H9 (cell line): ENCODE results near the gene CLIC1. TPM values are rescaled to one million over a fixed set of nuclear protein-coding genes. Genes with fewer than 3 reads are reported as not detected.

Source experiments
- DNase-seq: peaks from one replicate; pipeline ENCODE4 v3.0.0-alpha.2; 2017
- H2AFZ ChIP-seq: one replicate; pipeline ENCODE4 v1.6.1; 2013; ENCODE audit warnings: mild to moderate bottlenecking, low read length, control low read depth, moderate library complexity
- H2AK5ac ChIP-seq: 2 replicates; pipeline ENCODE4 v1.6.1; 2013; ENCODE audit warnings: low read length, control low read depth, mixed read lengths; ENCODE audit not compliant: insufficient read length
- H2BK120ac ChIP-seq: one replicate; pipeline ENCODE4 v1.6.1; 2013; ENCODE audit warnings: low read depth, mild to moderate bottlenecking, low read length, control low read depth, inconsistent platforms; ENCODE audit not compliant: poor library complexity, severe bottlenecking
- H2BK12ac ChIP-seq: 2 replicates; pipeline ENCODE4 v1.6.1; 2013; ENCODE audit warnings: low read length, control low read depth, mixed read lengths, low read depth; ENCODE audit not compliant: insufficient read length
- H2BK15ac ChIP-seq: 2 replicates; pipeline ENCODE4 v1.6.1; 2013; ENCODE audit warnings: low read depth, low read length, control low read depth
- H2BK20ac ChIP-seq: one replicate; pipeline ENCODE4 v1.6.1; 2013; ENCODE audit warnings: low read depth, mild to moderate bottlenecking, low read length, control low read depth, inconsistent platforms; ENCODE audit not compliant: poor library complexity, severe bottlenecking
- H2BK5ac ChIP-seq: 2 replicates; pipeline ENCODE4 v1.6.1; 2013; ENCODE audit warnings: low read length, control low read depth, mixed read lengths; ENCODE audit not compliant: insufficient read length
- H3K14ac ChIP-seq: 2 replicates; pipeline ENCODE4 v1.6.1; 2013; ENCODE audit warnings: low read length, control low read depth; ENCODE audit not compliant: insufficient read depth
- H3K18ac ChIP-seq: 2 replicates; pipeline ENCODE4 v1.6.1; 2013; ENCODE audit warnings: low read depth, mild to moderate bottlenecking, mixed read lengths, low read length, control low read depth; ENCODE audit not compliant: insufficient read length
- H3K23ac ChIP-seq: 2 replicates; pipeline ENCODE4 v1.6.1; 2013; ENCODE audit warnings: low read length, control low read depth, mixed read lengths, low read depth; ENCODE audit not compliant: insufficient read length
- H3K23me2 ChIP-seq: 2 replicates; pipeline ENCODE4 v1.6.1; 2013; ENCODE audit warnings: low read depth, mild to moderate bottlenecking, mixed read lengths, low read length, control low read depth; ENCODE audit not compliant: insufficient read length, poor library complexity, severe bottlenecking
- H3K27ac ChIP-seq: 2 replicates; pipeline ENCODE4 v1.5.1; 2013; ENCODE audit warnings: low read length, control low read depth, mixed read lengths, low read depth; ENCODE audit not compliant: insufficient read length
- H3K27me3 ChIP-seq: 2 replicates; pipeline ENCODE4 v1.6.1; 2013; ENCODE audit warnings: low read length, control low read depth, inconsistent platforms; ENCODE audit not compliant: insufficient read depth
- H3K4ac ChIP-seq: 2 replicates; pipeline ENCODE4 v1.6.1; 2013; ENCODE audit warnings: low read depth, mild to moderate bottlenecking, control low read depth, inconsistent platforms, low read length, moderate library complexity
- H3K4me1 ChIP-seq: 2 replicates; pipeline ENCODE4 v1.6.1; 2013; ENCODE audit warnings: low read length, control low read depth, inconsistent platforms; ENCODE audit not compliant: insufficient read depth
- H3K4me2 ChIP-seq: 2 replicates; pipeline ENCODE4 v1.6.1; 2013; ENCODE audit warnings: low read length, control low read depth, mixed read lengths; ENCODE audit not compliant: insufficient read length, insufficient read depth
- H3K56ac ChIP-seq: 2 replicates; pipeline ENCODE4 v1.6.1; 2013; ENCODE audit warnings: low read depth, mild to moderate bottlenecking, mixed read lengths, low read length, control low read depth; ENCODE audit not compliant: insufficient read length
- H3K79me1 ChIP-seq: 2 replicates; pipeline ENCODE4 v1.6.1; 2013; ENCODE audit warnings: low read depth, mild to moderate bottlenecking, moderate library complexity, low read length, control low read depth, inconsistent platforms; ENCODE audit not compliant: insufficient read depth, poor library complexity, severe bottlenecking
- H3K79me2 ChIP-seq: 2 replicates; pipeline ENCODE4 v1.6.1; 2013; ENCODE audit warnings: low read length, control low read depth, inconsistent platforms; ENCODE audit not compliant: insufficient read depth
- H3K9ac ChIP-seq: 2 replicates; pipeline ENCODE4 v1.6.1; 2013; ENCODE audit warnings: low read length, control low read depth, mixed read lengths; ENCODE audit not compliant: insufficient read length; ENCODE audit errors: extremely low read depth
- H3K9me3 ChIP-seq: one replicate; pipeline ENCODE4 v1.6.1; 2013; ENCODE audit warnings: low read depth, low read length, inconsistent platforms; ENCODE audit not compliant: control insufficient read depth
- H3T11ph ChIP-seq: one replicate; pipeline ENCODE4 v1.6.1; 2013; ENCODE audit warnings: mild to moderate bottlenecking, low read length, control low read depth, inconsistent platforms
- H4K20me1 ChIP-seq: one replicate; pipeline ENCODE4 v1.6.1; 2013; ENCODE audit not compliant: control insufficient read depth, insufficient read length, insufficient read depth
- H4K5ac ChIP-seq: 2 replicates; pipeline ENCODE4 v1.6.1; 2013; ENCODE audit warnings: low read depth, mild to moderate bottlenecking, mixed read lengths, low read length, control low read depth; ENCODE audit not compliant: insufficient read length
- H4K8ac ChIP-seq: replicated peaks from 2 replicates; pipeline ENCODE4 v1.6.1; 2013; ENCODE audit warnings: low read length, control low read depth, mixed read lengths, low read depth; ENCODE audit not compliant: insufficient read length
- H4K91ac ChIP-seq: 2 replicates; pipeline ENCODE4 v1.6.1; 2013; ENCODE audit warnings: low read depth, mild to moderate bottlenecking, moderate library complexity, mixed read lengths, low read length, control low read depth; ENCODE audit not compliant: insufficient read length
- H3K27ac Mint-ChIP-seq, 3 experiments: 2 replicates in 2 of 3; 3 replicates in 1 of 3; pipeline ENCODE4 v1.8.0; 2020 to 2021; ENCODE audit warnings: mixed read lengths in 3 of 3, mild to moderate bottlenecking in 1 of 3, moderate library complexity in 1 of 3
- H3K27me3 Mint-ChIP-seq: 2 replicates; pipeline ENCODE4 v1.8.0; 2021; ENCODE audit warnings: low read depth, mild to moderate bottlenecking, moderate library complexity, mixed read lengths
- H3K36me3 Mint-ChIP-seq, 3 experiments: 2 replicates in 2 of 3; 3 replicates in 1 of 3; pipeline ENCODE4 v1.8.0; 2020 to 2021; ENCODE audit warnings: low read depth in 3 of 3, mixed read lengths in 3 of 3; ENCODE audit not compliant: insufficient read depth in 1 of 3
- H3K4me1 Mint-ChIP-seq, 2 experiments: 2 replicates each; pipeline ENCODE4 v1.8.0; 2020; ENCODE audit warnings: mixed read lengths in 2 of 2
- H3K4me3 Mint-ChIP-seq, 2 experiments: 2 replicates in 1 of 2; 3 replicates in 1 of 2; pipeline ENCODE4 v1.8.0; 2020 to 2021; ENCODE audit warnings: mild to moderate bottlenecking in 2 of 2, mixed read lengths in 2 of 2, moderate library complexity in 1 of 2
- H3K9me3 Mint-ChIP-seq, 2 experiments: 2 replicates in 1 of 2; 3 replicates in 1 of 2; pipeline ENCODE4 v1.8.0; 2020; ENCODE audit warnings: mild to moderate bottlenecking in 2 of 2, mixed read lengths in 2 of 2, moderate library complexity in 1 of 2
- CTCF ChIP-seq: fragments of 200-600 bp; sonication (generic); conservative IDR thresholded peaks from 3 replicates; pipeline ENCODE4 v1.8.0; 2021; ENCODE audit warnings: antibody characterized with exemption, mild to moderate bottlenecking
- whole genome bisulfite sequencing: extraction: QIAGEN DNeasy Blood & Tissue Kit; methylation state at CpG from one replicate; pipeline ENCODE4 v1.1.7; 2013; ENCODE audit warnings: missing lambda C conversion rate, low lambda C conversion rate, mixed read lengths; ENCODE audit not compliant: insufficient read length; ENCODE audit errors: extremely low coverage; 5-methylcytosine and 5-hydroxymethylcytosine counted together
- total RNA-seq: library from RNA; stranded (reverse); gene quantifications from 2 replicates; pipeline ENCODE4 v1.2.1, GENCODE V29; 2021

The CLIC1 gene
- total RNA-seq, 1 experiment from 2014 or later, result 265 TPM

- Mint-ChIP-seq H3K27me3 (no peaks in the 10 kb centered on the region), H3K36me3 (peaks cover 9 to 61% (median 46%) of the 10 kb centered on the region in 3 experiments; a peak in 6 of 7 replicates), H3K4me3 (no peak overlapping the region), H3K4me1 (peaks cover 5 to 10% of the 10 kb centered on the region in 2 experiments; a peak in 3 of 4 replicates), H3K9me3 (no peaks in the 10 kb centered on the region), H3K27ac (no peak overlapping the region)
- no peak overlapping the region for H2BK12ac ChIP-seq
- H3K79me1 ChIP-seq, result no peaks in the 10 kb centered on the region
- H4K8ac ChIP-seq, result no peak overlapping the region
- H3K18ac ChIP-seq, result no peak overlapping the region
- no peak overlapping the region for H2BK120ac ChIP-seq
- no peak overlapping the region for H2AK5ac ChIP-seq
- H3K79me2 ChIP-seq, result no peaks in the 10 kb centered on the region
- H3K9me3 ChIP-seq, result no peaks in the 10 kb centered on the region
- no peak overlapping the region for H3K14ac ChIP-seq
- no peak overlapping the region for H2BK15ac ChIP-seq
- H3K23me2 ChIP-seq, result no peaks in the 10 kb centered on the region
- TF ChIP-seq CTCF, result no peak
- H3K23ac ChIP-seq, result no peak overlapping the region
- no peak overlapping the region for H3K9ac ChIP-seq
- WGBS, result no CpG with 5 or more reads among the region's 12 CpGs
- H3K4me2 ChIP-seq, result no peak overlapping the region
- no peaks in the 10 kb centered on the region for H3K4me1 ChIP-seq
- H3K56ac ChIP-seq, result no peak overlapping the region
- H2BK20ac ChIP-seq, result no peak overlapping the region
- H4K20me1 ChIP-seq, result no peaks in the 10 kb centered on the region
- no peaks in the 10 kb centered on the region for H3K27me3 ChIP-seq
- DNase-seq, result no peak
- H4K5ac ChIP-seq, result no peak overlapping the region
- no peak overlapping the region for H3K4ac ChIP-seq
- H2BK5ac ChIP-seq, result no peak overlapping the region
- H2AFZ ChIP-seq, result no peak overlapping the region
- no peak overlapping the region for H3K27ac ChIP-seq
- H3T11ph ChIP-seq, result no peak overlapping the region
- no peak overlapping the region for H4K91ac ChIP-seq
Measured at GRCh38 chr6:31691564-31692108, 44.7 kb downstream of the CLIC1 start.
